ENCODE results near the gene STYXL1.
A peak's percentile ranks its signal among the peaks of the same experiment; 100 is the strongest.

The STYXL1 gene

DNA sequence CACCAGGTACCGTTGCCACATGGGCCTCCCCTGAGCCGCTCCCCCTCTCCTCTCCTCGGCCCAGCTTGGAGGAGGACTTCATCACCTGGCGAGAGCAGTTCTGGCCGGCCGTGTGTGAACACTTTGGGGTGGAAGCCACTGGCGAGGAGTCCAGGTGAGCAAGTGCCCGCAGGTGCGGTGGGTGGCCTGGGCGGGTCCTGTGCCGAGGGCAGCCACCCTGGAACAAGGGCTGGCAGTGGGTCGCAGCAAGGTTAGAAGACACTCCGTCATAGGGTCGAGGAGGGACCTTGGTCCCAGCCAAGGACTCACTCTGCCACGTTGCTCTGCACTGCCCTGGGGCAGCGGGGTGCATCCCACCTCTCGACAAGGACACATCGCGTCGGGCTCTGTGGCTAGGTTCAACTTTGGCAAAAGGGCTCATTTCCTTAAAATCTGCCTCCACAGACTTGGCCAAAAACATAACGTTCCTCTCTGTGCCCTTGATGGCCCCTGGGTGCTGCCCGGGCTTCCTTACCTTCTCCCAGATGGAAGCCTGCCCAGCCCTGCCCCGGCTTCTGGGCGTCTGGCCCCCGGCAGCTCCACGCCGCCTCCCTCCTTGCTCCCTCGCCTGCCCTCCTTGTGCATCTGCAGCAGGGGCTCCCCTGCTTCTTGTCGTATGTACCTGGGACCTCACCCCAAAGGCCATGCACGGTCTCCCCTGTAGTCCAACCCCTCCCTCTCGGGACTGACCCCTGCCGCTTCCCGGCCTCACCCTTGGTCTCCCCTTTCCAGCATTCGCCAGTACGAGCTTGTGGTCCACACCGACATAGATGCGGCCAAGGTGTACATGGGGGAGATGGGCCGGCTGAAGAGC is 66.1 kb downstream of the STYXL1 start:
- no peak for DNase-seq (ENCODE audit: low read depth in 2 of 3, low spot score in 1 of 3)

DNA sequence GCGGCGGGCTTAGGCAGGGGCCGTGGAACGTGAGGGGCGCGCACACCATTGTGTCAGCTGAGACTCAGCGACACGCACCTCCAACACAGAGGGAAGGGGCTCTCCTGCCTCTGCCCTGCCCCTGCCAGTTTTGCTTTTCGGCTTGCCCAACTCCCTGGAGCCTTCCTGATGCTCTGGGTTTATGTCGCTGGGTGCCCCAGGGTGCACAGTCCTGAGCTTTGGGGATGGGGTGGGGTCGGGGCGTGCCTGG is 66.7 kb downstream of the STYXL1 start:
- DNase-seq (ENCODE audit: low read depth in 2 of 3, low spot score in 1 of 3), result no peak

DNA sequence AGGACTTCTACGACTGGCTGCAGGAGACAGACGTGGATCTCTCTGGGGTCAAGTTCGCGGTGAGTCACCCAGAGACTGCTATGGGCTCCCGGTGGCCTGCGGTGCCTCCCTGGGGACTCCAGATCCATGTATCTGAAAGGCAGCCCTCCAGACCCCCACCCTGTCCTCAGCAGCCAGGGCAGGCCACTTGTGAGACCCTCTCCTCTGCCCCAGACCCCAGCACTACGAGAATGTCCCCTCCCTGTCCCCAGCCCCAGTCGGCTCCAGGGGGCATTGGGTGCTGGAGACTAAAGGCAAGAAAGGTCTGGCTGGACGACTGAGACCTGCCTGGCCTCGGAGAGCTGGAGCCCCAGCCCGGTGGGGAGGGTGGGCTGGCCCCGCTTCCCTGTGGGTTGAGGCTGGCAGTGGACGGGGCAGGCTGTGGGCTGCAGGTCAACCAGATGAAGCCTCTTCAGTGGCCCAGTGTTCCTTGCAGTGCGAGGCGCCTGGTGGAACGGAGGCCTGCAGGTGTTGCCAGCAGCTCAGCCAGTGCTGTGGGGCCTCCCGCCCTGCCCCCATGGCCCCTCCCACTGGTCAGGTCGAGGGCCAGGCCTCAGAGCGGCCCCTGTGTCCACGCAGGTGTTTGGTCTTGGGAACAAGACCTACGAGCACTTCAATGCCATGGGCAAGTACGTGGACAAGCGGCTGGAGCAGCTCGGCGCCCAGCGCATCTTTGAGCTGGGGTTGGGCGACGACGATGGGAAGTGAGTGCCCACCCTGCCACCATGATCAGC is 67.2 kb downstream of the STYXL1 start:
- no peak for DNase-seq (ENCODE audit: low read depth in 2 of 3, low spot score in 1 of 3)

DNA sequence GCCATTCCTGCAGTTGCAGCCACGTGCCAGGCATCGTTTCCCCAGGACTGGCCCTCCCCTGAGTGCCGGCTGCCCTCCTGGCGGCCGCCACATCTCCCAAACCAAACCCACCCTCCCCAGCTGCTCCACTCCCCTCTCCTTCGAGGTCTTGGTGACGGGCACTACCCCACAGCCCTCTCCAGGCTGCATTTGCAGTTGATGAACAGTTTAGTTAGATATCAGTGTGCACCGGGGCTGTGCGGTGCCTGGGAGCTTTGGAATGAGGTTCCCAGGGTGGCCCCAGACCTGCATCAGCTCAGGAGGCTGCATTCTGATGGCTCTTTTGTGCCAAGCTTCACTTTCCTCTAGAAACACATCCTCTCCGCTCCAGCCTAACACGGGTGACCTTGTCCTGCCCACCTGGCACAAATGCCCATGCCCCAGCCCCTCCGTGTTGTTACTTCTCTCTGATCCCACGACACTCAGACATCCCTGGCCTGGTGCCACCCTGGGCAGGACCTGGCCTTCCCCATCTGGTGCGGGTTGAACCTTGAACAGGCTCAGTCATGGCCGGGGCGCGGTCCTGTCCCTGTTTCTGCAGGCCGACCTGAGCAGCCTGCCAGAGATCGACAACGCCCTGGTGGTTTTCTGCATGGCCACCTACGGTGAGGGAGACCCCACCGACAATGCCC is 67.9 kb downstream of the STYXL1 start:
- DNase-seq (ENCODE audit: low read depth in 2 of 3, low spot score in 1 of 3), result no peak

DNA sequence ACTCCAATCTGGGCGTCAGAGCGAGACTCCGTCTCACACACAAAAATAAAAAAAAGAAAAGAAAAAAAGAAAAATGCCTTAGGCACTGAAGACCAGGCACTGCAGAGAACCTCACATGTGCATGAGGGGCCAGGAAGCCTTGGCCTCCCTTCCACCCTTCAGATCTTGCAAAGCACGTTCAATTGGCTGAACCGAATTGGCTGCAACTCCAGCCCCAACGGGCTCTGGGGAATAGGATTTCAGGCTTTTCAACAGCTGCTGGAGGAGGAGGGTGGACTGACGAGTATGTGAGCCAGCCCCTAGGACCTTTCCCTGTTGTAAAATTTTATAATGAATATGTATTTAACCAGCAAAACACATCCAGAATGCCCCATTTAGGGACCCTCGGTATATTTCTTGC is 70.1 kb downstream of the STYXL1 start:
- DNase-seq (ENCODE audit: low read depth in 2 of 3, low spot score in 1 of 3), result no peak

DNA sequence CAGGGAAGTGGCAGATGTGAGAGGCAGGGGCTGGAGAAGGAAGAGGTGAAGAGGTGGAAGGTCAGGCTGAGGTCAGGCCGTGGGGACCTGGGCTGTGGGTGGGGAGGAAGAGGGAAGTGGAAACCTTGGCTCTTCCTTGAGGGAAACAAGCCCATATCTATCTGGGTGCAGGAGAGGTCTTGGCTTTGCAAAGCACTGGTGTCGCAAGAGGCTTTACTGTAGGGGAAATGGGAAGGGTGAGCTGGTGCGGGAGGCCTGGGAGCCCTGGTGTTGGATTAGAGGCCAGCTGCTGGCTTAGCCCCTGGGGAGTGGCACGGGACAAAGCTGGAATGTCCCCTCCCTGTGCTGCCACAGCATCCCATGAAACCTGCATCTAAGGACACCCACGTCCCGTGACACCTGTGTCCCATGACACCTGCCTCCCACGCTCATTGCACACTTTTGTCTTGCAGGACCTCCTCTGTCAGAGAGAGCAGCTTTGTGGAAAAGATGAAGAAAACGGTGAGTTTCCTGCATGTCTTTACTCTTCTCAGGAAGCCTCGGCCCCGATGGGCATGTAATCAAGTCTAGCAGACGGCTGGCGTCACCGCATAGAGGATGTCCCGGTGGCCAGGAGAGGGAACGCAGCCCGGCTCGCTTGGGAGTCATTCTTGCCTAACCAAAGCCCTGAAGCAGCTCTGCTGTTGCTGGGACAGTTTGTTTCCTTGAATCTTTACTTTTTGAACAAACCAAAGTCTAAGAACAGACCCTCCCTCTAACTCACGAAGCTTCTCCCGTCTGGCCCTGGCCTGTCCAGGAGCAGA is 75.6 kb downstream of the STYXL1 start:
- peak in 1 of 3 donors; percentile 12 for DNase-seq (ENCODE audit: low read depth in 2 of 3, low spot score in 1 of 3)

DNA sequence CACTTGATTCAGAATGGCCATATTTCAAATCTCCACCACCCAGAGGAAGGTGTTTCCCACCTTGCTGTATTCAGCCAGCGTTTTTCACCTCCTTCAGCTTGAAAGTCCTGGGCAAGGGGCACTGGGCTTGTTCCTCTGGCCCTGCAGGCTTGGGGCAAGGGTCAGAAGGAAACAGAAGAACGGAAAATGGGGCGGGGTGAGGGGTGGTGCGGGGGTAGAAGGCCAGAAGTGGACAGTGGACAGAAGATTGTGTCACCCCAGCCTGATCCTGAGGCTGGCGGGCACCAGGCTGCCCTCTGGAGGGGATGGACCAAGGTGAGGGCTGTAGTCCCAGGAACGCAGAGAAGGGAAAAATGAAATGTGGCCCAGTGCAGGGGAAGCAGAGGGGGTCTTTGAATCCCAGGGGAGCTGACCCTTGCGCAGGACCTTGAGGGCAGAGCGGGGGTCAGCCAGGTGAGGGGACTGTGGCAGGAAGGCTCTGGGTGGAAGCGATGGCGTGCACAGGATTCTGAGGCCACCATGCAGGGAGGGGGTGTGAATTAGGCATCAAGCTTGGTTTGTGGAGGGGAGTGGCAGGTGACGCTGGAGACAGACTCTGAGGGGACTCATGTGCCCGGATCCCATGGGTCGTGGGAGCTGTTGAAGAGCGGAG is 76.4 kb downstream of the STYXL1 start:
- DNase-seq (ENCODE audit: low read depth in 2 of 3, low spot score in 1 of 3), result no peak

DNA sequence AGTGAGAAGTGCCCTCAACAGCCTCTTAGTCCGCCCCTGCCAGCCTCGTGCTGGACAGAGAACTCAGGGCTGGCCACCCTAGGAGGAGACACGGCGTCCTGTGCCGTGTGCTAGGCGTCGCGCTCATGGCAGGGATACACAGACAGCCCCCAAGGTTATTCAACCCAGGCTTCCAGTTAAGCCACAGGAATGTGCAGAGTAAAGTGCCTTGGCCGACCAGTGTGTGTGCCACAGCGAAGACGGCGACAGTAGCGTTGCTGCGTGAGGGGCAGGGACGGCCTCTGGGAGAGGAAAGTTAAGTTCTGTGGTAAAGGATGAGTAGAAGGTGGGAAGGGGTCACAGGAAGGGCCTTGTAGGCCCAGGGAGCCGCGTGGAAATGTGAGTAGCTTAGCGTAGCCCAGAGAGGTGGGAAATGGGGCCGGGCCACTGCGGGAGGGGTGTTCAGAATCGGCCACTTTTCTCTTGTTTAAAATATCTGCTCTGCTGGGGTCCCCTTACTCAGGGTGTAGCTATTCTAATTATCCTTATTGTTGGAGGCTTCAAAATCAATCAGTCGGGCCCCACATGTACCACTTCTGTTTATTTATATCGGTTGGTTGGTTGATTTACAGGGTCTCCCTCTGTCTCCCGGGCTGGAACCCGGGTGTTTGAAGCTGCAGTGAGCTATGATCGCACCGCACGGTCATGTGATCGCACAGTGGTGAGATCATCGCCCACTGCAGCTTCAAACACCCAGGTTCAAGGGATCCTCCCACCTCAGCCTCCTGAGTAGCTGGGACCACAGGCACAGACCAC is 77.9 kb downstream of the STYXL1 start:
- DNase-seq (ENCODE audit: low read depth in 2 of 3, low spot score in 1 of 3), result no peak

DNA sequence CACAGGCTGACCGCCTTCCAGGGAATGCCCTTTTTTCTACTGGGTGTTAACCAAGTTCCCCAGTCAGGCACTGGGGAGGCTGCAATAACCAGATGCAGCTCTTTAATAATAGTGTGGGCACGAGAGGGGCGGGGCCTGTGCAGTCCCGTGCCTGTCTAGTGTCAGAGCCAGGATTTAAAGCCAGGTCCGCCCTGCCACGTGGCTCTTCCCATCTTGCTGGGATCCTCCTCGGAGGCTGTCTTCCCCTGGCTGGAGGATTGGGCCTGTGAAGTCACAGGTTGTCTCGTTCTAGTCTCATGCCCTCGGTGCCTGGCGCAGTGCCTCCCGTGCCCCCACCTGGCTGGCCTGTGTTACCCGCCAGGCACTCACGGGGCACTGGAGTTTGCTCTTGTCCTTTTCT is 78.6 kb downstream of the STYXL1 start:
- no peak for DNase-seq (ENCODE audit: low read depth in 2 of 3, low spot score in 1 of 3)

DNA sequence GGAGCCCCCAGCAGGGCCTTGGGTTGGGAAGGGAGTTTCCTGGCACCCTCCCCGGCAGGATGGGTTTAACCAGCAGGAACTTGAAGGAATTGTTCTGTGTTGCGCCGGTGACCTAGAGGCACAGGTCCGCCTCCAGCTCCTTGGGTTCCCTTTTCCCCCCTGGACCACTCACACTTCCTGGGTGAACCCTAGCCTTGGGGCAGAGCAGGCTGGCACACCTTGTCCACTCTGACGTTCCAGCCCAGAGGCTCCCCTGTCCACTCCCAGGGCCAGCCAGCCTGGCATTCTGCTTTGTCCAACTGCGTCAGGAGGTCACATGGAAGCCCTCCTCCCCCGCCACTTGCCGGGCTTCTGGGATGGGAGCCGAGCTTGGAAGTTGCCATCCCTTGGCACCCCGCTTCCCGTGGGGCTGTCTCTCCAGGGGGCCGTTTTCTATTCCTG is 79.2 kb downstream of the STYXL1 start:
- no peak for DNase-seq (ENCODE audit: low read depth in 2 of 3, low spot score in 1 of 3)

DNA sequence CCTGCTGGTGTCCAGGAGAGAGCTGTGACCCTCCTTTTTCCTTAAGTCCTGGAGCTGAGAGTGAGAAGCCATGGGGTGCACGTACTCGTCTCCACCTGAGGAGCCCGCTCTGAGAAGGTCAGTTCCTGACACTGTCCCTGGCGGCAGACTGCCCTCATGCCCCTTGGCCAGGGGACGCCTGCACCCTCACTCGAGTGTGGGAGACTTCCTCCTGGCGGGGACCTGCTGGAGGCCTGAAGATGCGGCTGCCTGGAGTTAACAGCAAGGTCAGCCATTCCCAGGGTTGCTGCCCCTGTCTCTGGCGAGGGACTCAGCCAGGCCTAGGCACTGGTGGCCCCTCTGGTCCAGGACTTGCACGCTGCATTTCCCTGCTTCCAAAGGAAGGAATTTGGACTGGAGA is 79.8 kb downstream of the STYXL1 start:
- no peak for DNase-seq (ENCODE audit: low read depth in 2 of 3, low spot score in 1 of 3)

DNA sequence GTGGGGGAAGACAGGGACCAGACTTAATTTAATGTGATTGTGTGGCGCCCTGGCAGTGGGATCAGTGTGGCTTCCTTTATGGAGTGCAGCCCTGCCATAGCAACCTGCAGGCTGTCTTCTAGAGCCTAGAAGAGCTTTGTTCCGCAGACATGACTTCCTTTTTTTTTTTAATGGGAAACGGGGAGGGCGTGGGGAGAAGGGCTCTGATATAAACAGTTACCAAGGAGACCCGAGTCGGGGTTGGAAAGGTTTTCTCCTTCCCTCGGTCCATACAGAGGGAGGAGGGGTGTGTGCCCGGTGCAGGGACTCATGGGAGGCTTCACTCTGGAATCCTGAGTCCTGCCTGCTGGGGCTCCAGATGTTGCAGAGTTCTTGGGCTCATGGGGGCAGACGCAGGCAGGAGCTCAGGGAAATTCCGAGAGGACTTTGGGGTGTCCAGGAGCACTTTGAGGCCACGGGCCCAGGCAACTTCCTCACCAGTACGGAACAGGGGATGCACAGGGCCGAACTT is 80.3 kb downstream of the STYXL1 start:
- no peak for DNase-seq (ENCODE audit: low read depth in 2 of 3, low spot score in 1 of 3)

DNA sequence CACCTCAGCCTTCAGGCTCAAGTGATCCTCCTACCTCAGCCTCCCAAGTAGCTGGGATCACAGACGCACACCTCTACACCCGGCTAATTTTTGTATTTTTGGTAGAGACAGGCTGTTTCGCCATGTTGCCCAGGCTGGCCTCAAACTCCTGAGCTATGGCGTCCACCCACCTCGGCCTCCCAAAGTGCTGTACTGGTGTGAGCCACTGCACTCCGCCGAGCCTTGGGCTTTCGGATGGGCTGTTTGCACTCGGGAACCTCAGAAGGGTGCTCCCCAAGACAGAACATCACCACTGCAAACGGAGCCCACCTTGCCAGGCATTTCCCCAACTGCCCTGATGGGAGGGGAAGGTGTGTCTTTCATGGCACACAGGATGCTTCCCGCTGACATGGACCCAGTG is 80.7 kb downstream of the STYXL1 start:
- no peak for DNase-seq (ENCODE audit: low read depth in 2 of 3, low spot score in 1 of 3)

DNA sequence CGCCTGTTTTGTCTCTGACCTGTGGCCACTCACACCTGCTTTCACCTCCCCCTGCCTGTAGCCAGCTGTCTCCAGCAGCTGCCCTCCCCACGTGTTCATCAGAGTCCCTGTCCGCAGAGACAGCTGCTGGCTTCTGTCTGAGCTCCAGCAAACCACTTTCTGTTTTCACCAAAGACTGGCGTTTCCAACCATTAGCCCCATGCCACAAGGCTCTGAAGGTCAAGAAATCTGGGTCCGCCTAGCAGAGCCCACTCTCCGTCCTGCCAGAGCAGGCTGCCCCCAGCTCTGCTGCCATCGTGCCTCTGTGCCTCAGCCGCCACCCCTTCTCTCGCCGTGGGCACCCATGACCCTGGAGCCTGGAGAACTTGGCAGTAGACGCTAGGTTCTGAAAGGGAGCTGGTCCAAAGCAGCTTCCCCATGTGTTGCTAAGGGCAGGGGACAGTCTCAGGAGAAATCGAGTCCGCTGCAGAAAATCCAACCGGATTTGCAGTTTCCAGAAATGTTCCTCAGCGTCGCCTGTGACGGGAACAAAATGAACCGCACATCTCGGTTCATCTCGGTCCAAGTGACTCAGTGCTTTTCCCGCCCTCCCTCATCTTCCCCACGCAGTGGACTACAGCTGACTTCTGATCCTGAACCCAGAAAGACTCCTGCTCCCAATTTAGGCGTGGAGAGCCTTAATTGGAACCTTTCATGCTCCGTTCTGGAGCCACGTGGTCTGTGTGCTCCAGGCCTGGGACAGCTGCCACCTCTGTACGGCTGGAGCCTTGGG is 81.4 kb downstream of the STYXL1 start:
- no peak for DNase-seq (ENCODE audit: low read depth in 2 of 3, low spot score in 1 of 3)

DNA sequence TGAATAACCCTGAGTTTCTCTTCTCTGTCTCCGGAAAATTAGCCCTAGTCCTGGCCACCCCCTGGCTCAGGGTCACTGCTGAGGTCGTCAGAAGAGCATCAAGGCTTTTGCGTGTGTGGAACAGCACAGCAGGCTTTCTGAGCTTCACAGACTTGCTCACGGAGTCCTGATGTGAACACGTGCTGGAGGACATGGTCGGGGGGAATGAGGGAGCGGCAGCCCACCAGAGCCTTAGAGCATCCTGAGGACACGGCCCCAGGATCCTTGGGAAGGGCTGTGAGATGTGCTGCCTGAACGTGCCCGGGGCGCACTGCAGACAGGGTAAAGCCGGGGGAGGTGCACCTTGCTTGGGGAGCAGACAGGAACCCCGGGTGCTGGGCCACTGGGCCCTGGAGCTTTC is 82.2 kb downstream of the STYXL1 start:
- DNase-seq (ENCODE audit: low read depth in 2 of 3, low spot score in 1 of 3), result no peak

DNA sequence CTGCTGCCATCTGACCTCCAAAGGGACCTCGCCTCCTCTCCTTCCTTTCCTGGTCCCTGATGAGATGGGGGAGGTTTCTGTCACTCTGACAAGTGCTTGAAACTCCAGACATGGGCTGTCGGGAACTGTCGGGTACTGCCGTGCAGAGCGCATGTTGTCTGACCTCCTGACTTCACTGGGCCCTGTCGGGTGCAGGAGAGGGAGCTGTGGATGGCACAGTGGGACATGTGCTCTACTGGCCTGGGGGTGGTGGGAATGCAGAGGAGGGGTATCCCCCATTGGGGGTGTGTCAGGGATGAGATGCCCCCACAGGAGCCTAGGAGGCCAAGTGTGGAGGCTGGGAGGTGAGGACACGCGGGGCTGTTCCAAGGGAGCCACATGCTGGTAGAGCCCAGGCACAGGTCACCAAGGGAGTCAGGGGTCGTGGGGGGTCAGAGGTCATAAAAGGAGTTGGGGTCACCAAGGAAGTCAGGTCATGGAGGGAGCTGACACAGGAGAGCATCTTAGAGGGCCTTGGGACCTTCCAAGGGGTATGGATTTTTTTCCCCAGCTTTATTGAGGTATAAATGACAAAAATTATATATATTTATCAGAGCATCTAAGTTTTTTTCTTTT is 84.3 kb downstream of the STYXL1 start:
- no peak for DNase-seq (ENCODE audit: low read depth in 2 of 3, low spot score in 1 of 3)

DNA sequence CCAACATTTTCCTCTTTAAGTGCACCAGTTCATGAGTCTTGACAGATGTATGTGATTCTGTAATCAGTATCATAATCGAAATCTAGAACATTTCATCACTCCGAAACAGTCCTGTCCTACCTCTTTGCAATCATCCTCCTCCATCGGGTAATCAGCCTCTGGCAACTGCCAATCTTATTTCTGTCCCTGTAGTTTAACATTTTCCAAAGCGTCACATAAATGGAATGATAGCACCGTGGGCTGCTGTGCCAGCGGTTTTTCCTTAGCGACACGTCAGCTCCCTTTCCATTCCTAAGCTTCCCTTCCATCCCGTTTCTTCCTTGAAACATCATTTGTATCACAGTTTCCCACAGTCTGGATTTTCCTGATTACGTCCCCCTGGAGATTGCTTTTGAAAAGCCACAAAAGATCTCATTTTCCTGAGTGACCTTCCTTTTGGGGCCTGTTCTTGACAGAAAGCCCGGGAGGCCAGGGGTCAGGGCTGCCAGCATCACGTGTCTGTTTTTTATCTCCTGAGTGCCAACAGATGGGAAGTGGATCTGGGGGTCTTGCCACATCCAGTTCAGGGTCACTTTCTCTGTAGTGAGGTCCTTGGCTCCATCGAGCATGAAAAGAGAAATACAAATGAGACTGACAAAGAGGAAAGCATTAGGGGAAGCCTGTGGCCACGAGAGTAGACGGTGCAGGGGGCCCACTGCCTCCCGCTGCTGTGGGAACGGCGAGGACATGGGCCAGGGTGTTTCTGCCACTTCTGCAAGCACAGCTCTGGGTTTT is 85.0 kb downstream of the STYXL1 start:
- no peak for DNase-seq (ENCODE audit: low read depth in 2 of 3, low spot score in 1 of 3)

DNA sequence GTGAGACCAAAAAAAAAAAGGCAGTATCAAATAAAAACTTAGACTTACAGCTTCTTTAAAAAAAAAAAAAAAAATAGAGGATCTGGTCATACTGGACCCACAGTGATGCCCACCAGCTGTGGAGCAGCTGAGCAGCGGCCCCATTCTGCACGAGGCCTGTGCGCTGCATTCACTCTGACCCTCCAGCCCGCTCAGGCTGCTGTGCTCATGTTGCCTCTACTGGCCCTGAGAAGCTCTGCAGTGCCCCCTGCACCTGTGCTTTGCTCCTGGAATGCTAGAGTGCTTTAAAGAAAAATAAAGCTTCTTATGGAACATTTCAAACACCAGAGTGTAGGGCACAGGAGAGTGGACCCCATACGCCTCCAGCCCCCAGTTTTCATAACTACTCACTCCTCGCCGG is 86.6 kb downstream of the STYXL1 start:
- no peak for DNase-seq (ENCODE audit: low read depth in 2 of 3, low spot score in 1 of 3)
